ELF-1 (cell line): ENCODE measurements around the gene ANKRD13A.
A peak's percentile ranks its signal among the peaks of the same experiment; 100 is the strongest.
"Not testable (repeated sequence)": the region's sequence is repeated elsewhere in the genome, so short reads cannot be mapped to it uniquely, and the experiment has no call there.

Experiments used
- DNase-seq: peaks from one replicate; pipeline ENCODE4 v3.0.0-alpha.2; 2016; ENCODE audit warnings: low read depth, low spot score

The ANKRD13A gene

GRCh38 chr12:110006115-110006514, 6.9 kb downstream of the ANKRD13A start:
- no peak for DNase-seq

DNA sequence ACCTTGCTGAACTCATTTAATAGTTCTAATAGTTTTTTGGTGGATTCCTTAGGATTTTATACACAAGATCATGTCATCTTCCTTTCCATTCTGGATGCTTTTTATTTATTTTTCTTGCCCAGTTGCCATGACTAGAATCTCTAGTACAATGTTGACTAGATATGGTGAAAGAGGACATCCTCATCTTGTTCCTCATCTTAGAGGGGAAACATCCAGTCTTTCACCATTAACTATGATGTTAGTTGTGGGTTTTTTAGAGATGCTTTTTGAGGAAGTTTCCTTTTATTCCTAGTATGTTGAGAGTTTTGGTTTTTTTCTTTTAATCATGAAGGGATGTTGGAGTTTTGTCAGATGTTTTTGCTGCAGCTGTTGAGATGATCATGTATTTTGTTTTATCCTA, 8.7 kb downstream of the ANKRD13A start:
- no peak for DNase-seq

- not testable (repeated sequence) for DNase-seq
Observed at GRCh38 chr12:110008681-110009398, 9.6 kb downstream of the ANKRD13A start.

DNA sequence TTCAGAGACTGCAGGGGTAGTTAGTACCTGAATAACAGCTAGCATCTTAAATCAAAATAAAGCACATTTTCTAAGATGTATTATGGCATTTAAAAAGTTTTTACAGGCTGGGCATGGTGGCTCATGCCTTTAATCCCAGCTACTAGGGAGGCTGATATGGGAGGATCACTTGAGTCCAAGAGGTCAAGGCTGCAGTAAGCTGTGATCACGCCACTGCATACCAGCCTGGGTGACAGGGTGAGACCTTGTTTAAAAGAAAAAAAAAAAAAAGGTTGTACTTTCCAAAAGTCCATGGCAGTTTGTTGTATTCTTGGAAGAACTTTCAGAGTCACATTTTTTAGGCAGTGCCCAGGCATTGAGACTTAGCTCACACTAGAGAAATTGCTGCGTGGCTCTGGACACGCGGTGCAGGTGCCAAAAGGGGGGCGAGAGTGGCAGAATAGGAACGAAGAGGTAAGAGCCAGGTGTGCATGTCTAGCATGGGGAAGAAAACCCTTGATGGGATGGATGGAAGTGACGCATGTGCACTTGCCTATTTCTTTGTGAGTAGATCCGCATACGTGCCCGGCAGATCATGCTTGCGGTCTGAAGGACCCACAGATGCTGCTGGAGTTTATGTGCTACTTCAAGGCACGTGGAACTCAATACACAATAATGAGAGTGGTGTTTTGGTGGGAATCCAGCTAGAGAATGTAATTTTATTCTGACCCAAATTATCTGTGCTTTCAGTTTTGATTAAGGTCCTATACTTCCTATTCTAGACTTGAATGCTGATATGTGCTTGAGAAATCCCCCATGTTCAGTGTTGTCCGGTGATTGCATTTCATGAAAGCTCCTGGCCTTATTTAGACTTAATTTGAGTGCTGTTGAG, 11.9 kb downstream of the ANKRD13A start:
- no peak for DNase-seq

- DNase-seq = no peak
Observed at GRCh38 chr12:110012137-110012536, 12.9 kb downstream of the ANKRD13A start.

GRCh38 chr12:110012659-110013058, 13.4 kb downstream of the ANKRD13A start:
- no peak for DNase-seq

GRCh38 chr12:110015132-110015531, 15.9 kb downstream of the ANKRD13A start:
- no peak for DNase-seq

DNA sequence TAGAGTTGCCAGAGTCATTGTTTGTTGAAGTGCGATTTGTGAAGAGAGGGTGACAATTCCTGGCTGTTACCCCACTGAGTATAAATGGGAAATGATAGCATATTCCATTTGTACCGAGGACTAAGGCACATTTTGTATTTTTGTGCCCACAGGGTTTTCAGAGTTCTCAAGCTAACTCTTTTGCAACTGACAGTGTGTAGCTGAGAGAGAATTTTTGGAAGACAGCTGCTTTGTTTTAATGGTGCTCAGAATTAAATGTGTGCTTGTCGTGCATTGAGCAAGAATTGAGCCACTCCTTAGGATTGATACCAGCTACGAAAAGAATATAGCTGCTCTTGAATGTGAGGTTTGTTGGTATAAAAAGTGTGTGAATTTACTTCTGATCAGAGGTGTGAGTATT, 21.7 kb downstream of the ANKRD13A start:
- no peak for DNase-seq

DNA sequence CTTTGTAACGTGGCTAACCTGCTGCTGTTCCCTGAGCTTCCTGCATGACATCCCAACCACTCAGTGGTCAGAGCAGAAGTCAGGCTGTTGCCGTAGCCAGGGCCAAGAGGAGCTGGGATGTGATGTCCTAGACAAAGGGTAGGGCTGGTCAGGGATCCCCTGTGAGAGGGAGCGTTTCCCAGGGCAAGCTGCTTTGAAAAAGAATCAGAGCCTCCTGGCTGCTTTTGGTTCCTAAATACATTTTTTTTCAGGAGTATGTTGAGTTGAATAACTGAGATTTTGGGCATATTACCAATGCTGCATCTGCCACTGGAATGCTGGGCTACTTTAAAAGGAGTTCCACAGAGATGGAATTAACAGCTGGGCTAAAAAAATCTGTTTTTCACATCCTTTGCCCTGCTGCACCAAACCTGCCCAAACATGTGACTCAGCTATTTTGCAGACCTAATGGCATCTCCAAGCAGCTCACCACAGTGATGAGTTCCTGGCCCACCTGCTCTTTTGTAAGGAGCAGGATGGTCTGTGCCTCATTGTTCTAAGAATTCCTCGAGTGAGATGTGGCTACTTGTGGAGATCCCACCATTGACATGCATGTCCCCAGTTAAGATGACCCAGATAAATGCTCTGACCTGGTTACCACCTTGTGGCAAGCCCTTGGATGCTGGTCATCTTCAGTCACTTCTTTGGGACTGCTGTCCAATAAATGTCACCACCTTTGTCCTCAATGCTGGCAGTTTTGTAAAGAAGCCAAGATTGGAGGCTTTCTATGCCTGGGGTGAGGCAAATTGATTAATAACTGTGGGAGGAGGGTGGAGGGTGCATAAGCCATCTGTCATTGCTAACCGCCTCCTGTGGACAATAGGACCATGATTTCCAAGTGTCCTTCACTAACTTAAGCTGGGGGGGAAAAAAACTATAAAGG, 24.1 kb downstream of the ANKRD13A start:
- DNase-seq = no peak

- no peak for DNase-seq
Observed at GRCh38 chr12:110024051-110024450, 24.8 kb downstream of the ANKRD13A start.

DNA sequence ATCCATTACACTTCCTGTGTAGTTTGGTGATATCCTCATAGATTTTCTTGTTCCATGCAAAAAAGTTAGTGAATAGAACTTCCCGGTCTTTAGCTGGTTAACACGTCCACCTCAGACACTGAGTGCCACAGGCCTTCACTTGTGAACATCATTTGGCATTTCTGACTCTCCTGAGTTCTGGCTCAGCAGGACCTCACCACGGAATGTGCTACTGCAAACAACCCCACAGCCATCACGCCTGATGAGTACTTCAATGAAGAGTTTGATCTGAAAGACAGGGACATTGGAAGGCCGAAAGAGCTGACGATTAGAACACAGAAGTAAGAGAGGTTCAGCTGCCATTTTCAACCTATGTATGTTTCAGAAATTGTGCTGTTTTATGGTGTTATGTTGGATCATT, 29.1 kb downstream of the ANKRD13A start:
- DNase-seq = no peak

- no peak for DNase-seq
Observed at GRCh38 chr12:110029290-110029815, 30.1 kb downstream of the ANKRD13A start.

GRCh38 chr12:110033888-110034287, 34.7 kb downstream of the ANKRD13A start:
- no peak for DNase-seq

DNA sequence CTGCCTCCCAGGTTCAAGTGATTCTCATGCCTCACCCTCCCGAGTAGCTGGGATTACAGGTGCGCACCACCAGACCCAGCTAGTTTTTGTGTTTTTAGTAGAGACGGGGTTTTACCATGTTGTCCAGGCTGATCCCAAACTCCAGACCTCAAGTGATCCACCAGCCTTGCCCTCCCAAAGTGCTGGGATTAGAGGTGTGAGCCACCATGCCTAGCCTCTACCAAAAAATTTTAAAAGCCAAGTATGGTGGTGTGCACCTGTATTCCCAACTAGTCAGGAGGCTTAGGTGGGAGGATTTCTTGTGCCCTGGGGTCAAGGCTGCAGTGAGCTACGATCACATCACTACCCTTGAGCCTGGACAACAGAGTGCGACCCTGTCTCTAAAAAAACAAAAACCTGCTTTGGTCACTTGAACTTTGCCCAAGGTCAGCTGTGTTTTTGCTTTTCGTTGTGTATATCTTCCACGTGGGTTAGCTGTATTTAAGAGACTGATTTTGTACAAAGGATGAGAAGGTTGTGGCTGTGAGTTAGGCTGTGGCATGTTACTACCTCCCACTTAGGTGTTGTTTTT, 36.4 kb downstream of the ANKRD13A start:
- no peak for DNase-seq

DNA sequence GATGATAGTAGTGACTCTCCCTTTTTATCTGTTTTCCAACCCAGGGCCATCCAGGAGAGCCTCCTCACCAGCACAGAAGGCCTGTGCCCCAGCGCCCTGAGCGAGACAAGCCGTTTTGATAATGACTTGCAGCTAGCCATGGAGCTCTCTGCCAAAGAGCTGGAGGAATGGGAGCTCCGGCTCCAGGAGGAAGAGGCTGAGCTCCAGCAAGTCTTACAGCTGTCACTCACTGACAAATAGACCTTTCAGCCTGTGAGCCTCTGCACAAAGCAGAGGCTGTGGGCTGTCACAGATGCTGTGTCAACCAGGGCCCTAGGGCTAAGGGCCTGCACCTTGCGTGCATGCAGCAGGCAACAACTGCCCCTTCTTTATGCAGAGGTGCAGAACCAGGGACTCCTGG, 38.1 kb downstream of the ANKRD13A start:
- DNase-seq = no peak

- DNase-seq = no peak
Observed at GRCh38 chr12:110038741-110039084, 39.5 kb downstream of the ANKRD13A start.

- DNase-seq = peak; percentile 18
Observed at GRCh38 chr12:110039085-110039807, 40.0 kb downstream of the ANKRD13A start.

- DNase-seq = no peak
Observed at GRCh38 chr12:110042264-110042663, 43.0 kb downstream of the ANKRD13A start.

- no peak for DNase-seq
Observed at GRCh38 chr12:110046451-110047187, 47.4 kb downstream of the ANKRD13A start.
